GM23338 (cell line): ENCODE results near the gene APBB3. TPM values are rescaled to one million over a fixed set of nuclear protein-coding genes. Genes with fewer than 3 reads are reported as not detected.

Source experiments
- ATAC-seq: fragments of 200-7000 bp; cut with Tn5 transposase; 3 replicates; pipeline ENCODE4 v1.9.1; 2020
- DNase-seq: peaks from one replicate; pipeline ENCODE4 v3.0.0-alpha.2; 2015; ENCODE audit warnings: low spot score
- H2AFZ ChIP-seq: fragments of 200-600 bp; sonication (generic); 2 replicates; pipeline ENCODE4 v1.8.0; 2016; ENCODE audit warnings: antibody characterized with exemption, mild to moderate bottlenecking, moderate library complexity
- H3F3A ChIP-seq: fragments of 200-600 bp; sonication (generic); replicated peaks from 2 replicates; pipeline ENCODE4 v1.8.0; 2017; ENCODE audit warnings: antibody characterized with exemption, mixed run types, low read depth
- H3K27ac ChIP-seq: fragments of 200-600 bp; sonication (generic); 2 replicates; pipeline ENCODE4 v1.6.1; 2016; ENCODE audit warnings: low read depth
- H3K27me3 ChIP-seq: fragments of 200-600 bp; sonication (generic); 2 replicates; pipeline ENCODE4 v1.8.0; 2016; ENCODE audit warnings: mild to moderate bottlenecking, mixed run types, moderate library complexity; ENCODE audit not compliant: insufficient read depth
- H3K36me3 ChIP-seq: fragments of 200-600 bp; sonication (generic); 2 replicates; pipeline ENCODE4 v1.8.0; 2016; ENCODE audit warnings: mild to moderate bottlenecking; ENCODE audit not compliant: insufficient read depth
- H3K4me1 ChIP-seq: fragments of 200-600 bp; sonication (generic); 2 replicates; pipeline ENCODE4 v1.8.0; 2016; ENCODE audit warnings: mild to moderate bottlenecking, moderate library complexity; ENCODE audit not compliant: insufficient read depth
- H3K4me2 ChIP-seq: fragments of 200-600 bp; sonication (generic); 2 replicates; pipeline ENCODE4 v1.7.1; 2017; ENCODE audit warnings: mixed run types
- H3K4me3 ChIP-seq: fragments of 200-600 bp; sonication (generic); 2 replicates; pipeline ENCODE4 v1.6.1; 2016; ENCODE audit warnings: mixed run types
- H3K79me2 ChIP-seq: fragments of 200-600 bp; sonication (generic); replicated peaks from 2 replicates; pipeline ENCODE4 v1.8.0; 2017; ENCODE audit warnings: mild to moderate bottlenecking; ENCODE audit not compliant: insufficient read depth
- H3K9me2 ChIP-seq: fragments of 200-600 bp; sonication (generic); 2 replicates; pipeline ENCODE4 v1.8.0; 2017; ENCODE audit not compliant: insufficient read depth
- H4K20me1 ChIP-seq: fragments of 200-600 bp; sonication (generic); replicated peaks from 2 replicates; pipeline ENCODE4 v1.8.0; 2017; ENCODE audit warnings: mild to moderate bottlenecking; ENCODE audit not compliant: insufficient read depth
- H3K27ac Mint-ChIP-seq: 2 replicates; pipeline ENCODE4 v1.8.0; 2020; ENCODE audit warnings: inconsistent platforms, mild to moderate bottlenecking, moderate library complexity, mixed read lengths
- H3K27me3 Mint-ChIP-seq: 3 replicates; pipeline ENCODE4 v1.8.0; 2022; ENCODE audit warnings: low read depth, mild to moderate bottlenecking, moderate library complexity, mixed read lengths, inconsistent platforms; ENCODE audit not compliant: insufficient read depth, poor library complexity
- H3K36me3 Mint-ChIP-seq: 3 replicates; pipeline ENCODE4 v1.8.0; 2021; ENCODE audit warnings: low read depth, mild to moderate bottlenecking, inconsistent platforms, moderate library complexity, mixed read lengths
- H3K4me1 Mint-ChIP-seq: 3 replicates; pipeline ENCODE4 v1.8.0; 2020; ENCODE audit warnings: mild to moderate bottlenecking, inconsistent platforms, mixed read lengths
- H3K4me3 Mint-ChIP-seq: 3 replicates; pipeline ENCODE4 v1.8.0; 2021; ENCODE audit warnings: moderate library complexity, mild to moderate bottlenecking, inconsistent platforms, mixed read lengths
- H3K9me3 Mint-ChIP-seq: 3 replicates; pipeline ENCODE4 v1.8.0; 2020; ENCODE audit warnings: moderate library complexity, mild to moderate bottlenecking, inconsistent platforms, mixed read lengths
- CREB1 ChIP-seq: fragments of 250-450 bp; sonication (Bioruptor Pico); IDR thresholded peaks from 2 replicates; pipeline ENCODE4 v1.5.0; 2020; ENCODE audit warnings: low read depth, mild to moderate bottlenecking, moderate library complexity
- CTCF ChIP-seq, 2 experiments: fragments of 200-600 bp in 1 of 2; sonication (generic) in 1 of 2; conservative IDR thresholded peaks; 2 replicates each; pipeline versions ENCODE4 v1.5.1 to v1.6.1; 2016 to 2017; ENCODE audit warnings: antibody characterized with exemption in 2 of 2, low read depth in 2 of 2, mild to moderate bottlenecking in 2 of 2, moderate library complexity in 1 of 2
- ETS1 ChIP-seq: IDR thresholded peaks from 2 replicates; pipeline ENCODE4 v1.6.1; 2016; ENCODE audit warnings: antibody characterized with exemption
- EZH2 ChIP-seq: fragments of 200-600 bp; sonication (generic); IDR thresholded peaks from one replicate; pipeline ENCODE4 v1.8.0; 2017; ENCODE audit warnings: antibody characterized with exemption, mild to moderate bottlenecking, low read depth; ENCODE audit not compliant: unreplicated experiment
- EZH2phosphoT487 ChIP-seq: fragments of 200-600 bp; sonication (generic); IDR thresholded peaks from one replicate; pipeline ENCODE4 v1.8.1; 2018; ENCODE audit warnings: antibody characterized with exemption; ENCODE audit not compliant: unreplicated experiment
- JUNB ChIP-seq: IDR thresholded peaks from one replicate; pipeline ENCODE4 v1.6.1; 2016; ENCODE audit warnings: antibody characterized with exemption; ENCODE audit not compliant: unreplicated experiment
- NANOG ChIP-seq: IDR thresholded peaks from 2 replicates; pipeline ENCODE4 v1.6.1; 2016; ENCODE audit warnings: antibody characterized with exemption, borderline replicate concordance
- POLR2AphosphoS5 ChIP-seq: IDR thresholded peaks from 2 replicates; pipeline ENCODE4 v1.6.1; 2016; ENCODE audit warnings: antibody characterized with exemption, low read depth
- REST ChIP-seq: IDR thresholded peaks from one replicate; pipeline ENCODE4 v1.6.1; 2018; ENCODE audit warnings: antibody characterized with exemption; ENCODE audit not compliant: unreplicated experiment
- ZNF114 ChIP-seq: fragments of 250-450 bp; sonication (Bioruptor Pico); IDR thresholded peaks from 2 replicates; pipeline ENCODE4 v1.5.0; 2020; ENCODE audit warnings: mild to moderate bottlenecking, moderate library complexity
- ZNF331 ChIP-seq: fragments of 250-450 bp; sonication (Bioruptor Pico); IDR thresholded peaks from 2 replicates; pipeline ENCODE4 v1.5.0; 2020; ENCODE audit warnings: low read depth, mild to moderate bottlenecking, moderate library complexity
- polyA plus RNA-seq: library from polyadenylated mRNA; unstranded; fragments of >200 nt; fragmentation: Nextera tagmentation; extraction: Ambion mirVana; gene quantifications from 2 replicates; pipeline ENCODE4 v1.2.1, GENCODE V29; 2016
- total RNA-seq: library from RNA; depleted of rRNA; stranded (reverse); fragments of >200 nt; shearing (Covaris generic); gene quantifications from 2 replicates; pipeline ENCODE4 v1.2.3, GENCODE V29; 2014

The APBB3 gene
- total and polyA plus RNA-seq, 2 experiments from 2014 or later: 9.0 to 15.4 TPM

- no peak for TF ChIP-seq CTCF (conservative IDR thresholded peaks at IDR 0.05; ENCODE audit: low read depth in 2 of 2)
- peak; percentile 79; the same call in 1 of the 2 replicates for TF ChIP-seq ZNF114 (CRISPR knock-in tag)
Measured at GRCh38 chr5:140564196-140565023, at the start of gene APBB3, which contains the start of gene SLC35A4 (continued).

- Mint-ChIP-seq H3K36me3 (peaks cover 4% of the 10 kb centered on the region; the same call in 2 of the 3 replicates), H3K27ac (no peak overlapping the region), H3K4me1 (no peaks in the 10 kb centered on the region), H3K4me3 (no peak overlapping the region), H3K27me3 (peaks cover 7% of the 10 kb centered on the region), H3K9me3 (peaks cover 56% of the 10 kb centered on the region)
- no peaks in the 10 kb centered on the region for H3K36me3 ChIP-seq
- no peak overlapping the region for H3K27ac ChIP-seq
- no peak for DNase-seq
- no peak overlapping the region for H3K4me2 ChIP-seq
- no peaks in the 10 kb centered on the region for H4K20me1 ChIP-seq
- H3K27me3 ChIP-seq: no peaks in the 10 kb centered on the region
- H3K79me2 ChIP-seq: no peaks in the 10 kb centered on the region
- no peaks in the 10 kb centered on the region for H3K4me1 ChIP-seq
- H3F3A ChIP-seq: no peaks in the 10 kb centered on the region
- ATAC-seq: no peak
- no peak overlapping the region for H3K4me3 ChIP-seq
- H3K9me2 ChIP-seq: no peaks in the 10 kb centered on the region; the same call in 1 of the 2 replicates
- no peak overlapping the region for H2AFZ ChIP-seq
- TF ChIP-seq CREB1 (CRISPR knock-in tag) (no peak), ZNF331 (CRISPR knock-in tag) (no peak), POLR2AphosphoS5 (no peak), ETS1 (no peak), EZH2phosphoT487 (no peak), NANOG (no peak), JUNB (no peak), REST (no peak), CTCF (conservative IDR thresholded peaks at IDR 0.05; ENCODE audit: low read depth in 2 of 2) (no peak), ZNF114 (CRISPR knock-in tag) (no peak), EZH2 (no peak)
Measured at GRCh38 chr5:140611020-140611521, 46.7 kb upstream of the APBB3 start.
